HG03097 (cell line): ENCODE results near the gene GLIPR2.
"Not testable (repeated sequence)": the region's sequence is repeated elsewhere in the genome, so short reads cannot be mapped to it uniquely, and the experiment has no call there.

Source experiments
- ATAC-seq: cut with Tn5 transposase; IDR thresholded peaks from one replicate; pipeline ENCODE4 v1.9.1; 2021; ENCODE audit not compliant: unreplicated experiment, low FRiP score

GLIPR2 gene

GRCh38 chr9:36136272-36136893 is at the start of gene GLIPR2:
TSS of gene GLIPR2 (plus strand) at chr9:36136733. CDS start at chr9:36136779, 46 bp downstream.
- ATAC-seq = peak; percentile 87

- ATAC-seq = not testable (repeated sequence)
Measured at GRCh38 chr9:36087054-36087453, 49.5 kb upstream of the GLIPR2 start.

GRCh38 chr9:36088020-36088419 is 48.5 kb upstream of the GLIPR2 start:
- ATAC-seq = no peak

GRCh38 chr9:36091026-36091953 is 45.2 kb upstream of the GLIPR2 start:
- ATAC-seq = no peak

GRCh38 chr9:36092014-36092413 is 44.5 kb upstream of the GLIPR2 start:
- ATAC-seq = no peak

- ATAC-seq = peak; percentile 90
Measured at GRCh38 chr9:36092509-36093215, 43.9 kb upstream of the GLIPR2 start.

- no peak for ATAC-seq
Measured at GRCh38 chr9:36093384-36093783, 43.1 kb upstream of the GLIPR2 start.

- no peak for ATAC-seq
Measured at GRCh38 chr9:36099718-36100117, 36.8 kb upstream of the GLIPR2 start.

GRCh38 chr9:36100532-36100931 is 36.0 kb upstream of the GLIPR2 start:
- ATAC-seq = no peak

- ATAC-seq = no peak
Measured at GRCh38 chr9:36101916-36102741, 34.4 kb upstream of the GLIPR2 start.

- peak; percentile 70 for ATAC-seq
Measured at GRCh38 chr9:36102742-36103495, 33.6 kb upstream of the GLIPR2 start.

GRCh38 chr9:36109071-36109470 is 27.5 kb upstream of the GLIPR2 start:
- no peak for ATAC-seq

GRCh38 chr9:36110434-36110833 is 26.1 kb upstream of the GLIPR2 start:
- no peak for ATAC-seq

GRCh38 chr9:36112516-36112915 is 24.0 kb upstream of the GLIPR2 start:
- no peak for ATAC-seq

GRCh38 chr9:36113999-36114398 is 22.5 kb upstream of the GLIPR2 start:
- no peak for ATAC-seq

GRCh38 chr9:36116593-36116992 is 19.9 kb upstream of the GLIPR2 start:
- ATAC-seq = no peak

- ATAC-seq = no peak
Measured at GRCh38 chr9:36118201-36118600, 18.3 kb upstream of the GLIPR2 start.

GRCh38 chr9:36118706-36119105 is 17.8 kb upstream of the GLIPR2 start:
- ATAC-seq = no peak

- ATAC-seq = no peak
Measured at GRCh38 chr9:36119476-36119875, 17.1 kb upstream of the GLIPR2 start.

GRCh38 chr9:36120705-36121104 is 15.8 kb upstream of the GLIPR2 start:
- ATAC-seq = no peak
